Left lung (tissue), 10 donors: ENCODE data around the gene KLRC1. TPM values are rescaled to one million over a fixed set of nuclear protein-coding genes. Genes with fewer than 3 reads are reported as not detected.
"Not testable (repeated sequence)": the region's sequence is repeated elsewhere in the genome, so short reads cannot be mapped to it uniquely, and the experiment has no call there.

Experiments used
- ATAC-seq: fragments of 200-7000 bp; cut with Tn5 transposase; one replicate; pipeline ENCODE4 v1.9.1; 2020; ENCODE audit warnings: moderate library complexity
- DNase-seq, 4 donors: peaks; one replicate each; pipeline ENCODE4 v3.0.0-alpha.2; 2013 to 2020
- H3K27ac ChIP-seq, 2 donors: fragments of 200-600 bp; sonication (generic) in 1 of 2; one replicate each; pipeline versions ENCODE4 v1.5.0 to v1.8.0; 2020 to 2021
- H3K27me3 ChIP-seq, 2 donors: fragments of 200-600 bp; sonication (generic) in 1 of 2; one replicate each; pipeline versions ENCODE4 v1.5.0 to v1.8.0; 2020 to 2021
- H3K36me3 ChIP-seq, 2 donors: fragments of 200-600 bp; sonication (generic) in 1 of 2; one replicate each; pipeline versions ENCODE4 v1.5.0 to v1.8.0; 2020 to 2021
- H3K4me1 ChIP-seq, 2 donors: fragments of 200-600 bp; one replicate each; pipeline ENCODE4 v1.8.0; 2021
- H3K4me3 ChIP-seq, 2 donors: fragments of 200-600 bp; sonication (generic) in 1 of 2; one replicate each; pipeline versions ENCODE4 v1.5.0 to v1.8.0; 2020 to 2021; ENCODE audit warnings: mild to moderate bottlenecking in 1 of 2
- H3K9me3 ChIP-seq, 2 donors: fragments of 200-600 bp; sonication (generic) in 1 of 2; one replicate each; pipeline versions ENCODE4 v1.5.0 to v1.8.0; 2020 to 2021
- CTCF ChIP-seq, 2 donors: fragments of 200-600 bp; sonication (generic) in 1 of 2; IDR thresholded peaks; one replicate each; pipeline versions ENCODE4 v1.5.0 to v1.8.0; 2021; ENCODE audit warnings: antibody characterized with exemption in 2 of 2
- intact Hi-C, 2 donors: fragments of 100-400 bp; cut with DNase I; formaldehyde crosslinking; loops; one replicate each; pipeline versions ENCODE4 v1.11.2 to v1.14.2; 2022
- polyA plus RNA-seq, 6 donors: library from polyadenylated mRNA; unstranded; fragments of 120-200 nt; gene quantifications; one replicate each; pipeline ENCODE4 v1.2.1, GENCODE V29; 2013; ENCODE audit not compliant: insufficient read length in 6 of 6
- total RNA-seq, 2 donors: library from RNA; stranded (reverse); fragmentation: NEBNext Ultra II Directional; extraction: Animal tissue kit (Norgen Biotek cat#: 25700); gene quantifications; one replicate each; pipeline ENCODE4 v1.2.1, GENCODE V29; 2021
- donor health status: DM: no; HTN: yes; CAD: no.
- donor health status: DM: no; HTN: no; CAD: no.

Gene KLRC1
- total and polyA plus RNA-seq, 8 donors, result 0.40 to 1.7 (median 0.65) TPM

GRCh38 chr12:10400829-10401228, 52.3 kb downstream of the KLRC1 start:
- Histone ChIP-seq H3K27ac (no peak overlapping the region), H3K4me1 (peaks cover 0 to 3% of the 10 kb centered on the region in 2 donors), H3K4me3 (no peak overlapping the region), H3K36me3 (no peaks in the 10 kb centered on the region), H3K9me3 (no peaks in the 10 kb centered on the region), H3K27me3 (no peaks in the 10 kb centered on the region)
- intact Hi-C loops, result no loop called here
- DNase-seq (no peak), ATAC-seq (no peak)
- no peak for TF ChIP-seq CTCF (IDR thresholded peaks at IDR 0.05)

GRCh38 chr12:10398168-10398567, 55.0 kb downstream of the KLRC1 start:
- ATAC-seq (no peak), DNase-seq (no peak)
- no peak for TF ChIP-seq CTCF (IDR thresholded peaks at IDR 0.05)
- no peak overlapping the region for H3K27ac ChIP-seq
- H3K4me1 ChIP-seq, result peaks cover 0 to 12% of the 10 kb centered on the region in 2 donors
- H3K27me3 ChIP-seq, result no peaks in the 10 kb centered on the region
- intact Hi-C loops, result no loop called here
- H3K4me3 ChIP-seq, result no peak overlapping the region
- no peaks in the 10 kb centered on the region for H3K9me3 ChIP-seq
- H3K36me3 ChIP-seq, result no peaks in the 10 kb centered on the region

GRCh38 chr12:10397296-10397695, 55.9 kb downstream of the KLRC1 start:
- Histone ChIP-seq H3K4me1 (peaks cover 0 to 18% of the 10 kb centered on the region in 2 donors), H3K27ac (no peak overlapping the region), H3K36me3 (no peaks in the 10 kb centered on the region), H3K4me3 (no peak overlapping the region), H3K9me3 (no peaks in the 10 kb centered on the region), H3K27me3 (no peaks in the 10 kb centered on the region)
- TF ChIP-seq CTCF (IDR thresholded peaks at IDR 0.05), result no peak
- no peak for DNase-seq
- intact Hi-C loops, result no loop called here
- no peak for ATAC-seq

- Histone ChIP-seq H3K4me1 (peaks cover 0 to 23% of the 10 kb centered on the region in 2 donors), H3K27ac (peak overlapping the region; percentile 22 to 65)
- DNase-seq, ATAC-seq, H3K9me3 ChIP-seq, H3K4me3 ChIP-seq, intact Hi-C loops, H3K27me3 ChIP-seq, H3K36me3 ChIP-seq: not testable (repeated sequence)
Measured at GRCh38 chr12:10396176-10396575, 57.0 kb downstream of the KLRC1 start.

Other genes with a start within 250 kb of the KLRC1 start
- 10 to 100 TPM; 49.0 to 68.4 TPM for gene GABARAPL1, start 240.5 kb downstream of the KLRC1 start, total RNA-seq
- 10 to 100 TPM; 38.6 to 54.6 (median 47.7) TPM for gene GABARAPL1, start 240.5 kb downstream of the KLRC1 start, polyA plus RNA-seq
- 1 to 10 TPM; 4.6 to 9.0 TPM for gene KLRD1, start 145.5 kb downstream of the KLRC1 start, total RNA-seq
- 1 to 10 TPM in 5 of 6 donors, under 1 TPM in 1; 0.53 to 2.1 (median 1.7) TPM for gene KLRD1, start 145.5 kb downstream of the KLRC1 start, polyA plus RNA-seq
- 1 to 10 TPM; 2.6 to 4.9 TPM for gene KLRK1, start 63.3 kb downstream of the KLRC1 start, total RNA-seq
- gene KLRK1, start 63.3 kb downstream of the KLRC1 start, polyA plus RNA-seq, result 1 to 10 TPM in 5 of 6 donors, under 1 TPM in 1; 0.70 to 2.3 (median 1.7) TPM
- 1 to 10 TPM in 1 of 2 donors, under 1 TPM in 1; 0.38 to 1.3 TPM for gene KLRC4, start 43.6 kb downstream of the KLRC1 start, total RNA-seq
- gene KLRC4, start 43.6 kb downstream of the KLRC1 start, polyA plus RNA-seq, result under 1 TPM in 4 of 6 donors, not detected in 2; 0.21 to 0.54 (median 0.32) TPM
- not detected for gene KLRC3, start 32.8 kb downstream of the KLRC1 start, total RNA-seq
- gene KLRC3, start 32.8 kb downstream of the KLRC1 start, polyA plus RNA-seq, result under 1 TPM in 3 of 6 donors, not detected in 3; 0.25 to 0.41 (median 0.32) TPM
- gene KLRC2, start 17.4 kb downstream of the KLRC1 start, total RNA-seq, result under 1 TPM in 1 of 2 donors, not detected in 1; 0.79 TPM
- under 1 TPM in 5 of 6 donors, not detected in 1; 0.38 to 0.77 (median 0.54) TPM for gene KLRC2, start 17.4 kb downstream of the KLRC1 start, polyA plus RNA-seq
- 1 to 10 TPM in 1 of 2 donors, not detected in 1; 2.2 TPM for gene EIF2S3B, start 52.5 kb upstream of the KLRC1 start, total RNA-seq
- 10 to 100 TPM in 2 of 6 donors, 1 to 10 TPM in 4; 1.8 to 13.8 (median 6.0) TPM for gene EIF2S3B, start 52.5 kb upstream of the KLRC1 start, polyA plus RNA-seq
- 10 to 100 TPM; 23.6 to 32.5 TPM for gene MAGOHB, start 160.2 kb upstream of the KLRC1 start, total RNA-seq
- gene MAGOHB, start 160.2 kb upstream of the KLRC1 start, polyA plus RNA-seq, result 10 to 100 TPM; 36.5 to 45.2 (median 40.4) TPM
- 1 to 10 TPM; 1.4 to 1.9 TPM for gene STYK1, start 220.7 kb upstream of the KLRC1 start, total RNA-seq
- under 1 TPM; 0.30 to 0.96 (median 0.57) TPM for gene STYK1, start 220.7 kb upstream of the KLRC1 start, polyA plus RNA-seq